SJCRH30 (cell line): ENCODE data around the gene CAMSAP3. TPM values are rescaled to one million over a fixed set of nuclear protein-coding genes. Genes with fewer than 3 reads are reported as not detected.
A peak's percentile ranks its signal among the peaks of the same experiment; 100 is the strongest.

ENCODE experiments used
- DNase-seq, 2 experiments: peaks; one replicate each; pipeline ENCODE4 v3.0.0-alpha.2; 2015 to 2020
- H3K27ac ChIP-seq: fragments of 250-450 bp; sonication (Bioruptor Pico); 2 replicates; pipeline ENCODE4 v1.5.1; 2020; ENCODE audit warnings: mild to moderate bottlenecking, moderate library complexity
- H3K27me3 ChIP-seq: fragments of 250-450 bp; sonication (Bioruptor Pico); 2 replicates; pipeline ENCODE4 v1.5.1; 2020; ENCODE audit warnings: mild to moderate bottlenecking, moderate library complexity
- H3K36me3 ChIP-seq: fragments of 250-450 bp; sonication (Bioruptor Pico); 2 replicates; pipeline ENCODE4 v1.5.1; 2020; ENCODE audit warnings: mild to moderate bottlenecking, moderate library complexity
- H3K4me1 ChIP-seq: fragments of 250-450 bp; sonication (Bioruptor Pico); 2 replicates; pipeline ENCODE4 v1.5.1; 2020; ENCODE audit warnings: mild to moderate bottlenecking, moderate library complexity
- H3K4me3 ChIP-seq: fragments of 250-450 bp; sonication (Bioruptor Pico); 2 replicates; pipeline ENCODE4 v1.5.1; 2020; ENCODE audit warnings: mild to moderate bottlenecking, moderate library complexity
- H3K9me3 ChIP-seq: fragments of 250-450 bp; sonication (Bioruptor Pico); replicated peaks from 2 replicates; pipeline ENCODE4 v1.5.1; 2020; ENCODE audit warnings: mild to moderate bottlenecking, moderate library complexity
- total RNA-seq: library from RNA; depleted of rRNA; stranded (reverse); fragments of >200 nt; shearing (Covaris generic); gene quantifications from 2 replicates; pipeline ENCODE4 v1.2.3, GENCODE V29; 2014; rRNA removed

CAMSAP3 gene, protein sequence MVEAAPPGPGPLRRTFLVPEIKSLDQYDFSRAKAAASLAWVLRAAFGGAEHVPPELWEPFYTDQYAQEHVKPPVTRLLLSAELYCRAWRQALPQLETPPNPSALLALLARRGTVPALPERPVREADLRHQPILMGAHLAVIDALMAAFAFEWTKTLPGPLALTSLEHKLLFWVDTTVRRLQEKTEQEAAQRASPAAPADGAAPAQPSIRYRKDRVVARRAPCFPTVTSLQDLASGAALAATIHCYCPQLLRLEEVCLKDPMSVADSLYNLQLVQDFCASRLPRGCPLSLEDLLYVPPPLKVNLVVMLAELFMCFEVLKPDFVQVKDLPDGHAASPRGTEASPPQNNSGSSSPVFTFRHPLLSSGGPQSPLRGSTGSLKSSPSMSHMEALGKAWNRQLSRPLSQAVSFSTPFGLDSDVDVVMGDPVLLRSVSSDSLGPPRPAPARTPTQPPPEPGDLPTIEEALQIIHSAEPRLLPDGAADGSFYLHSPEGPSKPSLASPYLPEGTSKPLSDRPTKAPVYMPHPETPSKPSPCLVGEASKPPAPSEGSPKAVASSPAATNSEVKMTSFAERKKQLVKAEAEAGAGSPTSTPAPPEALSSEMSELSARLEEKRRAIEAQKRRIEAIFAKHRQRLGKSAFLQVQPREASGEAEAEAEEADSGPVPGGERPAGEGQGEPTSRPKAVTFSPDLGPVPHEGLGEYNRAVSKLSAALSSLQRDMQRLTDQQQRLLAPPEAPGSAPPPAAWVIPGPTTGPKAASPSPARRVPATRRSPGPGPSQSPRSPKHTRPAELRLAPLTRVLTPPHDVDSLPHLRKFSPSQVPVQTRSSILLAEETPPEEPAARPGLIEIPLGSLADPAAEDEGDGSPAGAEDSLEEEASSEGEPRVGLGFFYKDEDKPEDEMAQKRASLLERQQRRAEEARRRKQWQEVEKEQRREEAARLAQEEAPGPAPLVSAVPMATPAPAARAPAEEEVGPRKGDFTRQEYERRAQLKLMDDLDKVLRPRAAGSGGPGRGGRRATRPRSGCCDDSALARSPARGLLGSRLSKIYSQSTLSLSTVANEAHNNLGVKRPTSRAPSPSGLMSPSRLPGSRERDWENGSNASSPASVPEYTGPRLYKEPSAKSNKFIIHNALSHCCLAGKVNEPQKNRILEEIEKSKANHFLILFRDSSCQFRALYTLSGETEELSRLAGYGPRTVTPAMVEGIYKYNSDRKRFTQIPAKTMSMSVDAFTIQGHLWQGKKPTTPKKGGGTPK
- 0.04 and 0.10 TPM in 2 replicates for total RNA-seq

DNA sequence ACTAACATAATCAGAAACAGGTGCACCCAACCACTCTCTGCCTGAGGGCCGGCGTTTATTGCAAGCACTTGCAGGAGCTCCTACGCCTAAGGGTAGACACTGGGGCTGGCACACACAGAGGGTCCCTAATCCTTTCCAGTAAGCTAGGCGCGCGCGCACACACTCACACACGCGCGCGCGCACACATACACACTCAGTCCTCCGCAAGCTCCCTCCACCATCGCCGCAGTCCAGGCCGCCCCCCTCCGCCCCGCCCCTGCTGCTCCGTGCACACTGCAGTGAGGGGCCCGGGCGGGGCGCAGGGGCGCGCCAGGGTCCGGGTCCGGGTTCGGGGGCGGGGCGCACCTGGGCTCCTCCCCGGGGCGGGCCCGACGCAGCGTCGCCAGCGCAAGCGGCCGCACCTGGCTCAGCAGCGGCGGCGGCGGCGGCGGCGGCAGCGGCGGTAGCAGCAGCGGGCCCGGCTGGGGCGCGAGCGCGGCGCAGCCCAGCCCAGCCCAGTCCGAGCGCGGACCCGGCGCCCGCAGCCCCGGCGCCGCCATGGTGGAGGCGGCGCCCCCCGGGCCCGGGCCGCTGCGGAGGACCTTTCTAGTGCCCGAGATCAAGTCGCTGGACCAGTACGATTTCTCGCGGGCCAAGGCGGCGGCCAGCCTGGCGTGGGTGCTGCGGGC lies at the start of gene CAMSAP3:
TSS of gene CAMSAP3 (plus strand) at position 398 of the 668 bp plus-strand sequence. CDS start at position 538, 140 bp downstream.
- Histone ChIP-seq H3K36me3 (no peaks in the 10 kb centered on the region), H3K27me3 (0 out of 2 replicates have a peak, but pooled peaks cover 5% of the 10 kb centered on the region), H3K9me3 (no peaks in the 10 kb centered on the region), H3K27ac (no peak within 1 kb of the TSS), H3K4me1 (no peaks in the 10 kb centered on the region), H3K4me3 (no peak within 1 kb of the TSS)
- peak; percentile 26 to 40 for DNase-seq

GRCh38 chr19:7545904-7546303 lies 49.8 kb upstream of the CAMSAP3 start:
- Histone ChIP-seq H3K4me1 (no peaks in the 10 kb centered on the region), H3K4me3 (no peak overlapping the region), H3K27ac (no peak overlapping the region), H3K36me3 (no peaks in the 10 kb centered on the region), H3K27me3 (no peaks in the 10 kb centered on the region), H3K9me3 (no peaks in the 10 kb centered on the region)
- DNase-seq = no peak

DNA sequence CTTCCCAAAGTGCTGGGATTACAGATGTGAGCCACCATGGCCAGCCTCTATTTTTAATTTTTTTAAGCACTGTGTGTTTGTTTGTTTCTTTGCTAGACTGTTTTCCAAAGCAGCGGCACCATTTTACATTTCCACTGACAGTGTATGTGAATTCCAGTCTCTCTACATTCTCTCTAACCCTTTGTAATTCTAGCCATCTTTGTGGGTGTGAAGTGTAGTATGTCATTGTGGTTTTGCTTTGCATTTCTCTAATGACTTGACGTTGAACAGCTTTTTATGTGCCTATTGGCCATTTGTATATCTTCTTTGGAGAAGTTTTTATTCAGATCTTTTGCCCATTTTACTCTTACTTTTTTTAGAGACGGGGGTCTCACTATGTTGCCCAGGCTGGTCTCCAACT lies 48.5 kb upstream of the CAMSAP3 start:
- no peaks in the 10 kb centered on the region for H3K4me1 ChIP-seq

GRCh38 chr19:7549429-7550148 lies 46.1 kb upstream of the CAMSAP3 start:
- Histone ChIP-seq H3K4me1 (no peaks in the 10 kb centered on the region), H3K27ac (no peak overlapping the region), H3K27me3 (no peaks in the 10 kb centered on the region), H3K4me3 (no peak overlapping the region), H3K9me3 (no peaks in the 10 kb centered on the region), H3K36me3 (no peaks in the 10 kb centered on the region)
- no peak for DNase-seq

More for the DNA sequence above, 48.5 kb upstream of the CAMSAP3 start:
- Histone ChIP-seq H3K4me3 (no peak overlapping the region), H3K27me3 (no peaks in the 10 kb centered on the region), H3K9me3 (no peaks in the 10 kb centered on the region), H3K36me3 (no peaks in the 10 kb centered on the region), H3K27ac (no peak overlapping the region)
- no peak for DNase-seq

- H3K4me1 ChIP-seq = no peaks in the 10 kb centered on the region
- H3K27ac ChIP-seq = no peak overlapping the region
- no peaks in the 10 kb centered on the region for H3K27me3 ChIP-seq
- no peaks in the 10 kb centered on the region for H3K9me3 ChIP-seq
- no peaks in the 10 kb centered on the region for H3K36me3 ChIP-seq
- H3K4me3 ChIP-seq = no peak overlapping the region
- DNase-seq = no peak
These were observed 45.4 kb upstream of the CAMSAP3 start for GRCh38 chr19:7550169-7550770.

DNA sequence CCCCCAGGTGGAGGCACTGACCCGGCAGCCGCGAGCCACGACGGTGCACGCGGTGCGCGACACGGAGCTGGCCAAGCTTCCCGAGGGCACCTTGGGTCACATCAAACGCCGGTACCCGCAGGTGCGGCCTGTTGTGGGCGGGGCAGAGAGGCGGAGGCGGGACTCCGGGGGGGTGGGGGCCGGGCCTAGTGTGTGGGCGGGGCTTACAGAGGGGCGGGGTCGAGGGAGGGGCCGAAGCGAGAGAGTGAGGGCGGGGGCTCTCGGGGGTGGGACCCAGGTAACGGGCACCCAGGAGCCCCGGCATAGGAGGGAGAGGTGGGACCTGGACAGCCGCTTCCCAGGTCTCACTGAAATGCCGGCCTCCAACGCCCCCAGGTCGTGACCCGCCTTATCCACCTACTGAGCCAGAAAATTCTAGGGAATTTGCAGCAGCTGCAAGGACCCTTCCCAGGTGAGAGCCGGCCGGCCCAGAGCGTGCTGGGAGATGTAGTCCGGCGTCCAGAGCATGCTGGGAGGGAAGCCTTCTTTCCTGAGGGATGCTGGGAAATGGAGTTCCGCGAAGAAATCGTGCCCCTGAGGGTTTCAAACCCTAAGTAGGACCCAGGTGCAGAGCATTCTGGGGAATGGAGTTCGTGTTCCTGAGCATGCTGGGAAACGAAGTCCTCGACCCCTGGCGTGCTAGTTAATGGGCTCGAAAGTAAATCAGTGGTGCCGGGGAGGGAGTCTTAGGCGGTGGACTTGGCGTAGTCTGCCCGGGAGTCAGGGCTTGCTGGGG lies 44.5 kb upstream of the CAMSAP3 start:
- H3K4me3 ChIP-seq = no peak overlapping the region

GRCh38 chr19:7552781-7553180 lies 42.9 kb upstream of the CAMSAP3 start:
- no peak overlapping the region for H3K4me3 ChIP-seq
- H3K9me3 ChIP-seq = no peaks in the 10 kb centered on the region
- H3K4me1 ChIP-seq = no peaks in the 10 kb centered on the region
- no peak for DNase-seq
- H3K36me3 ChIP-seq = 0 out of 2 replicates have a peak, but pooled peaks cover under 1% of the 10 kb centered on the region
- no peak overlapping the region for H3K27ac ChIP-seq
- H3K27me3 ChIP-seq = no peaks in the 10 kb centered on the region

More for the DNA sequence above, 44.5 kb upstream of the CAMSAP3 start:
- Histone ChIP-seq H3K9me3 (no peaks in the 10 kb centered on the region), H3K36me3 (no peaks in the 10 kb centered on the region), H3K27ac (no peak overlapping the region), H3K4me1 (no peaks in the 10 kb centered on the region), H3K27me3 (no peaks in the 10 kb centered on the region)
- peak in 1 of 2 experiments; percentile 27 for DNase-seq

- Histone ChIP-seq H3K9me3 (no peaks in the 10 kb centered on the region), H3K4me3 (no peak overlapping the region), H3K36me3 (0 out of 2 replicates have a peak, but pooled peaks cover 3% of the 10 kb centered on the region), H3K27ac (no peak overlapping the region), H3K27me3 (no peaks in the 10 kb centered on the region), H3K4me1 (no peaks in the 10 kb centered on the region)
- no peak for DNase-seq
These were observed 41.1 kb upstream of the CAMSAP3 start for GRCh38 chr19:7554565-7554964.

DNA sequence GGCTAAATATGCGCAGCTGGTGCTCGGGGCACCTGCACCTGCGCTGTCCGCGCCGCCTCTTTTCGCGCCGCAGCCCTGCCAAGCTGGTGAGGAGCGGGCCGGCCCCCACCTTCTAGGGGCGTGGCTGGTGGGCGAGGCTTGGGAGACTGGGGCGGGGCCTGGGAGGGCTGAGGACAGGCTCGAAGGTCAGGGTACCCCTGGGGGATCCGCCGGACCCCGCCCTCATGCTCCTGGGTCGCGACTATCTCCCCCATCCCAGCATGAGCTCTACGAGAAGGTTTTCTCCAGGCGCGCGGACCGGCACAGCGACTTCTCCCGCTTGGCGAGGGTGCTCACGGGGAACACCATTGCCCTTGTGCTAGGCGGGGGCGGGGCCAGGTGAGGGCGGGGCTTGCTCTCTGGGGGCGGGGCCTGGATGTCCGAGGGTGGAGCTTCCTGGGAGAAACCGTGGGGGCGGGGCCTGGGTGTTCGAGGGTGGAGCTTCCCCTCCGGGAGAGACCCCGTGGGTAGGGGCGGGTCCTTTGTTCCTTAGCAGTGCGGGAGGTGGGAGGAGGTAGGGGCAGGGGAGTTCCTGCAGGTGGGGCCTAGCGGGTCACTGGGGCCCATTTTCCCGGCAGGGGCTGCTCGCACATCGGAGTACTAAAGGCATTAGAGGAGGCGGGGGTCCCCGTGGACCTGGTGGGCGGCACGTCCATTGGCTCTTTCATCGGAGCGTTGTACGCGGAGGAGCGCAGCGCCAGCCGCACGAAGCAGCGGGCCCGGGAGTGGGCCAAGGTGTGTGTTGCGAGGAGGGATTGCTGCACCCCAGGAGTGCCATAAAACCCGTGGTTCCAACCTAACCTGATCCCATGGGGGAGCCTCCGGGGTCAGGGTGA lies 40.4 kb upstream of the CAMSAP3 start:
- Histone ChIP-seq H3K27me3 (no peaks in the 10 kb centered on the region), H3K4me1 (no peaks in the 10 kb centered on the region), H3K4me3 (no peak overlapping the region), H3K27ac (no peak overlapping the region), H3K9me3 (no peaks in the 10 kb centered on the region), H3K36me3 (0 out of 2 replicates have a peak, but pooled peaks cover 3% of the 10 kb centered on the region)
- DNase-seq = no peak

DNA sequence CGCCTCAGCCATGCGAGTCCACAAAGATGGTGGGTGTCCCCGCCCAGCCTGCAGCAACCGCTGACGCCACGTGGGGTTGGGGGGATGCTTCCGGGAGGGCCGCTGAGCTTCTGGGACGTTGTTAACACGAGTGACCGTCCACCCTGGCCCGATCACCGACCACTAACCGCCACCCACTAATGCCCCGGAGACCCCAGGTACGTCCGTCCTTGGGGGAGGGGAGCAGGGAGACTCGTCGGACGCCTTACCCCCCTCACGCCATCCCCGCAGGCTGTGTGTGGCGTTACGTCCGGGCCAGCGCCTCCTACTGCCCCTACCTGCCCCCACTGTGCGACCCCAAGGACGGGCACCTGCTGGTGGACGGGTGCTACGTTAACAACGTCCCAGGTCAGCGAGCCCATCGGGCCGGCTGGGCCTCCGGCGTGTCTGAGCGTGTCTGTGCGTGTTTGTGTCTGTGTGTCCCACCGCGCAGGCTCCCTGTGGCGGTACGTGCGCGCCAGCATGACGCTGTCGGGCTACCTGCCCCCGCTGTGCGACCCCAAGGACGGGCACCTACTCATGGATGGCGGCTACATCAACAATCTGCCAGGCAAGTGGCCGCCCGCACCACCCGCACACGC lies 38.9 kb upstream of the CAMSAP3 start:
- no peak overlapping the region for H3K27ac ChIP-seq
- H3K36me3 ChIP-seq = 0 out of 2 replicates have a peak, but pooled peaks cover 3% of the 10 kb centered on the region
- no peaks in the 10 kb centered on the region for H3K27me3 ChIP-seq
- DNase-seq = no peak
- no peak overlapping the region for H3K4me3 ChIP-seq
- no peaks in the 10 kb centered on the region for H3K9me3 ChIP-seq
- H3K4me1 ChIP-seq = no peaks in the 10 kb centered on the region

- DNase-seq = no peak
- Histone ChIP-seq H3K9me3 (no peaks in the 10 kb centered on the region), H3K27me3 (no peaks in the 10 kb centered on the region), H3K36me3 (0 out of 2 replicates have a peak, but pooled peaks cover 3% of the 10 kb centered on the region), H3K4me3 (no peak overlapping the region), H3K4me1 (no peaks in the 10 kb centered on the region), H3K27ac (no peak overlapping the region)
These were observed 37.0 kb upstream of the CAMSAP3 start for GRCh38 chr19:7558667-7559066.
